HepG2 (cell line): ENCODE results near the gene UGT3A2. TPM values are rescaled to one million over a fixed set of nuclear protein-coding genes. Genes with fewer than 3 reads are reported as not detected.

ENCODE experiments used
- ZFP91 ChIP-seq: sonication (generic); formaldehyde crosslinking; IDR thresholded peaks from 2 replicates; pipeline ENCODE4 v1.9.0; 2022; ENCODE audit warnings: missing genetic modification reagents, mild to moderate bottlenecking, borderline replicate concordance
- ZNF383 ChIP-seq: sonication (generic); formaldehyde crosslinking; IDR thresholded peaks from 2 replicates; pipeline ENCODE4 v1.4.0; 2020; ENCODE audit warnings: missing genetic modification reagents, mild to moderate bottlenecking, borderline replicate concordance
- ZNF687 ChIP-seq: sonication (generic); formaldehyde crosslinking; IDR thresholded peaks from 2 replicates; pipeline ENCODE4 v1.5.1; 2020; ENCODE audit warnings: mild to moderate bottlenecking, missing genetic modification reagents, moderate library complexity
- polyA plus RNA-seq, 8 experiments: library from polyadenylated mRNA; depleted of rRNA in 3 of 8; stranded (reverse) in 7 of 8; unstranded in 1 of 8; fragments of >200 nt; fragmentation: Illumina TruSeq in 4 of 8; extraction: Trizol in 4 of 8; gene quantifications; 2 replicates each; pipeline versions ENCODE4 v1.2.1 to v1.2.3, GENCODE V29; 2011 to 2016; ENCODE audit warnings: low read depth in 4 of 8, missing spikeins in 1 of 8, mixed read lengths in 1 of 8; ENCODE audit not compliant: insufficient read depth in 1 of 8
- total RNA-seq, 5 experiments: library from RNA; depleted of rRNA; stranded (reverse); fragments of >200 nt; fragmentation: Illumina TruSeq; extraction: Trizol; gene quantifications; 2 replicates each; pipeline ENCODE4 v1.2.3, GENCODE V29; 2016; ENCODE audit warnings: low read depth in 1 of 5
- TF ChIP-seq, protein P1 (sequence below): sonication (generic); formaldehyde crosslinking; IDR thresholded peaks from 2 replicates; pipeline ENCODE4 v1.8.0; 2022; ENCODE audit warnings: mild to moderate bottlenecking, missing genetic modification reagents
- TF ChIP-seq, protein P2 (sequence below): sonication (generic); formaldehyde crosslinking; IDR thresholded peaks from 2 replicates; pipeline ENCODE4 v1.5.0; 2020; ENCODE audit warnings: missing genetic modification reagents, mild to moderate bottlenecking, borderline replicate concordance

Gene UGT3A2
- total and polyA plus RNA-seq, 2 of the 13 experiments (the other 11 are each of a cell fraction or from before 2014, with no cell fraction given): not detected

DNA sequence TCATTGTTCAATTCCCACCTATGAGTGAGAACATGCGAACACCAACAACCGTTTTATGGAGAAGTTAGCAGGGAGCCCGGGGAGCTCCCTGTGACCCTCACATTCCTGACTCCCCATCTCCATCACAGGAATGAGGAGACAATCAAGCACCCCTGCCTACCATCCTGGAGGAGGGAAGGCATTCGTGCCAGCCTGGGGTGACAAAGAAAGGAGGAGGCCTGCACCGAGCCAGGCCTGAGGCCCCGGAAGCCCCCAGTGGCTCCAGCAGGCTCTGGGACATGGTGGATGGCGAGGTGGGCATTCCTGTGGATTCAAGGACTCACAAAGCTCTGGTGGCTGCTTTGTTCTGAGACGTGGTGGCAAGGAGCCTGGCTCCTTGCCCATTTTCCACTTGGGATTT, 39.0 kb downstream of the UGT3A2 start (continued):
- TF ChIP-seq ZNF687 (CRISPR knock-in tag) (no peak), ZFP91 (CRISPR knock-in tag) (no peak), ZNF383 (no peak)
- TF ChIP-seq, protein P1, sequence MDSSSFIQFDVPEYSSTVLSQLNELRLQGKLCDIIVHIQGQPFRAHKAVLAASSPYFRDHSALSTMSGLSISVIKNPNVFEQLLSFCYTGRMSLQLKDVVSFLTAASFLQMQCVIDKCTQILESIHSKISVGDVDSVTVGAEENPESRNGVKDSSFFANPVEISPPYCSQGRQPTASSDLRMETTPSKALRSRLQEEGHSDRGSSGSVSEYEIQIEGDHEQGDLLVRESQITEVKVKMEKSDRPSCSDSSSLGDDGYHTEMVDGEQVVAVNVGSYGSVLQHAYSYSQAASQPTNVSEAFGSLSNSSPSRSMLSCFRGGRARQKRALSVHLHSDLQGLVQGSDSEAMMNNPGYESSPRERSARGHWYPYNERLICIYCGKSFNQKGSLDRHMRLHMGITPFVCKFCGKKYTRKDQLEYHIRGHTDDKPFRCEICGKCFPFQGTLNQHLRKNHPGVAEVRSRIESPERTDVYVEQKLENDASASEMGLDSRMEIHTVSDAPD (CRISPR knock-in tag): no peak
- TF ChIP-seq, protein P2, sequence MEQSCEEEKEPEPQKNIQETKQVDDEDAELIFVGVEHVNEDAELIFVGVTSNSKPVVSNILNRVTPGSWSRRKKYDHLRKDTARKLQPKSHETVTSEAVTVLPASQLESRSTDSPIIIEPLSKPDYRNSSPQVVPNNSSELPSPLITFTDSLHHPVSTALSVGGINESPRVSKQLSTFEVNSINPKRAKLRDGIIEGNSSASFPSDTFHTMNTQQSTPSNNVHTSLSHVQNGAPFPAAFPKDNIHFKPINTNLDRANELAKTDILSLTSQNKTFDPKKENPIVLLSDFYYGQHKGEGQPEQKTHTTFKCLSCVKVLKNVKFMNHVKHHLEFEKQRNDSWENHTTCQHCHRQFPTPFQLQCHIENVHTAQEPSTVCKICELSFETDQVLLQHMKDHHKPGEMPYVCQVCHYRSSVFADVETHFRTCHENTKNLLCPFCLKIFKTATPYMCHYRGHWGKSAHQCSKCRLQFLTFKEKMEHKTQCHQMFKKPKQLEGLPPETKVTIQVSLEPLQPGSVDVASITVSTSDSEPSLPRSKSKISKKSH (CRISPR knock-in tag): no peak
